Mononuclear cell (primary cell): ENCODE results near the gene ZNF236. TPM values are rescaled to one million over a fixed set of nuclear protein-coding genes. Genes with fewer than 3 reads are reported as not detected.

Experiments used
- H3K27me3 ChIP-seq: 2 replicates; pipeline ENCODE4 v1.6.0; 2011; ENCODE audit warnings: low read length, control low read depth; ENCODE audit not compliant: insufficient read depth
- H3K4me1 ChIP-seq: 2 replicates; pipeline ENCODE4 v1.5.1; 2011; ENCODE audit warnings: mild to moderate bottlenecking, low read length, control low read depth; ENCODE audit not compliant: insufficient read depth
- H3K4me3 ChIP-seq: 2 replicates; pipeline ENCODE4 v1.5.1; 2011; ENCODE audit warnings: mild to moderate bottlenecking, low read length, moderate library complexity
- H3K9me3 ChIP-seq: 2 replicates; pipeline ENCODE4 v1.5.1; 2011; ENCODE audit warnings: low read depth, mild to moderate bottlenecking, control low read depth, low read length
- total RNA-seq: library from RNA; depleted of rRNA; stranded (reverse); fragments of >200 nt; gene quantifications from one replicate; pipeline ENCODE4 v1.2.3, GENCODE V29; 2012

Gene ZNF236
- total RNA-seq, 1 donor: 21.4 TPM

- no peaks in the 10 kb centered on the region for H3K27me3 ChIP-seq
- H3K4me3 ChIP-seq: no peak overlapping the region
- H3K4me1 ChIP-seq: no peaks in the 10 kb centered on the region
- no peaks in the 10 kb centered on the region for H3K9me3 ChIP-seq
Observed at GRCh38 chr18:76873311-76873710, 51.0 kb downstream of the ZNF236 start.

GRCh38 chr18:76873713-76874112 is 51.4 kb downstream of the ZNF236 start:
- no peaks in the 10 kb centered on the region for H3K4me1 ChIP-seq
- no peak overlapping the region for H3K4me3 ChIP-seq
- H3K9me3 ChIP-seq: no peaks in the 10 kb centered on the region
- no peaks in the 10 kb centered on the region for H3K27me3 ChIP-seq

- Histone ChIP-seq H3K4me1 (no peaks in the 10 kb centered on the region), H3K9me3 (no peaks in the 10 kb centered on the region)
Observed at GRCh38 chr18:76874642-76875389, 52.5 kb downstream of the ZNF236 start.

GRCh38 chr18:76875390-76876325 is 53.3 kb downstream of the ZNF236 start:
- H3K4me1 ChIP-seq: no peaks in the 10 kb centered on the region
- H3K9me3 ChIP-seq: no peaks in the 10 kb centered on the region
- H3K4me3 ChIP-seq: no peak overlapping the region
- H3K27me3 ChIP-seq: no peaks in the 10 kb centered on the region

More at GRCh38 chr18:76874642-76875389, 52.5 kb downstream of the ZNF236 start:
- H3K27me3 ChIP-seq: no peaks in the 10 kb centered on the region
- no peak overlapping the region for H3K4me3 ChIP-seq

GRCh38 chr18:76878426-76878825 is 56.1 kb downstream of the ZNF236 start:
- Histone ChIP-seq H3K9me3 (no peaks in the 10 kb centered on the region), H3K4me3 (no peak overlapping the region), H3K27me3 (no peaks in the 10 kb centered on the region), H3K4me1 (no peaks in the 10 kb centered on the region)

- Histone ChIP-seq H3K4me3 (no peak overlapping the region), H3K4me1 (no peaks in the 10 kb centered on the region), H3K9me3 (no peaks in the 10 kb centered on the region), H3K27me3 (no peaks in the 10 kb centered on the region)
Observed at GRCh38 chr18:76880026-76880425, 57.7 kb downstream of the ZNF236 start.

GRCh38 chr18:76881744-76882143 is 59.4 kb downstream of the ZNF236 start:
- no peak overlapping the region for H3K4me3 ChIP-seq
- no peaks in the 10 kb centered on the region for H3K27me3 ChIP-seq
- H3K9me3 ChIP-seq: no peaks in the 10 kb centered on the region
- no peaks in the 10 kb centered on the region for H3K4me1 ChIP-seq

GRCh38 chr18:76882146-76882545 is 59.8 kb downstream of the ZNF236 start:
- Histone ChIP-seq H3K27me3 (no peaks in the 10 kb centered on the region), H3K4me1 (no peaks in the 10 kb centered on the region), H3K9me3 (no peaks in the 10 kb centered on the region), H3K4me3 (no peak overlapping the region)

- Histone ChIP-seq H3K4me3 (no peak overlapping the region), H3K27me3 (no peaks in the 10 kb centered on the region), H3K4me1 (no peaks in the 10 kb centered on the region), H3K9me3 (no peaks in the 10 kb centered on the region)
Observed at GRCh38 chr18:76885001-76885400, 62.6 kb downstream of the ZNF236 start.

- no peaks in the 10 kb centered on the region for H3K9me3 ChIP-seq
- H3K27me3 ChIP-seq: no peaks in the 10 kb centered on the region
- no peak overlapping the region for H3K4me3 ChIP-seq
- H3K4me1 ChIP-seq: no peaks in the 10 kb centered on the region
Observed at GRCh38 chr18:76886112-76886511, 63.8 kb downstream of the ZNF236 start.

- Histone ChIP-seq H3K4me3 (no peak overlapping the region), H3K9me3 (no peaks in the 10 kb centered on the region), H3K27me3 (no peaks in the 10 kb centered on the region), H3K4me1 (no peaks in the 10 kb centered on the region)
Observed at GRCh38 chr18:76889091-76889699, 66.8 kb downstream of the ZNF236 start.

GRCh38 chr18:76892832-76893231 is 70.5 kb downstream of the ZNF236 start:
- H3K4me1 ChIP-seq: no peaks in the 10 kb centered on the region
- no peaks in the 10 kb centered on the region for H3K9me3 ChIP-seq
- H3K4me3 ChIP-seq: no peak overlapping the region
- H3K27me3 ChIP-seq: no peaks in the 10 kb centered on the region

- H3K4me3 ChIP-seq: no peak overlapping the region
- no peaks in the 10 kb centered on the region for H3K27me3 ChIP-seq
Observed at GRCh38 chr18:76894566-76895346, 72.4 kb downstream of the ZNF236 start.

GRCh38 chr18:76895498-76895897 is 73.1 kb downstream of the ZNF236 start:
- H3K27me3 ChIP-seq: no peaks in the 10 kb centered on the region
- no peaks in the 10 kb centered on the region for H3K9me3 ChIP-seq
- H3K4me3 ChIP-seq: no peak overlapping the region
- no peaks in the 10 kb centered on the region for H3K4me1 ChIP-seq

More at GRCh38 chr18:76894566-76895346, 72.4 kb downstream of the ZNF236 start:
- no peaks in the 10 kb centered on the region for H3K9me3 ChIP-seq
- no peaks in the 10 kb centered on the region for H3K4me1 ChIP-seq
